HG02588 (cell line): ENCODE results near the gene ECEL1.
"Not testable (repeated sequence)": the region's sequence is repeated elsewhere in the genome, so short reads cannot be mapped to it uniquely, and the experiment has no call there.

Experiments
- ATAC-seq: cut with Tn5 transposase; IDR thresholded peaks from one replicate; pipeline ENCODE4 v1.9.1; 2021; ENCODE audit warnings: mild to moderate bottlenecking, moderate library complexity; ENCODE audit not compliant: unreplicated experiment

The ECEL1 gene

GRCh38 chr2:232487385-232488096, at the start of gene ECEL1:
Gene ECEL1, minus strand, starts transcription at chr2:232487834. Its CDS starts 1,181 bp downstream, at chr2:232486653.
- no peak for ATAC-seq

- no peak for ATAC-seq
Measured at GRCh38 chr2:232537079-232537478, 49.4 kb upstream of the ECEL1 start.

- ATAC-seq: no peak
Measured at GRCh38 chr2:232535761-232536530, 48.3 kb upstream of the ECEL1 start.

GRCh38 chr2:232534940-232535651, 47.5 kb upstream of the ECEL1 start:
- ATAC-seq: no peak

GRCh38 chr2:232533944-232534710, 46.5 kb upstream of the ECEL1 start:
- ATAC-seq: no peak

GRCh38 chr2:232532821-232533220, 45.2 kb upstream of the ECEL1 start:
- ATAC-seq: not testable (repeated sequence)

GRCh38 chr2:232532419-232532818, 44.8 kb upstream of the ECEL1 start:
- ATAC-seq: no peak

- no peak for ATAC-seq
Measured at GRCh38 chr2:232530626-232531260, 43.1 kb upstream of the ECEL1 start.

- ATAC-seq: no peak
Measured at GRCh38 chr2:232529806-232530547, 42.3 kb upstream of the ECEL1 start.

- ATAC-seq: no peak
Measured at GRCh38 chr2:232528746-232529460, 41.3 kb upstream of the ECEL1 start.

- ATAC-seq: no peak
Measured at GRCh38 chr2:232527905-232528470, 40.4 kb upstream of the ECEL1 start.

- ATAC-seq: no peak
Measured at GRCh38 chr2:232526372-232526941, 38.8 kb upstream of the ECEL1 start.

GRCh38 chr2:232525791-232526371, 38.2 kb upstream of the ECEL1 start, which contains the start of gene CHRND:
Gene CHRND, plus strand, starts transcription at chr2:232526160. Its CDS starts 56 bp downstream, at chr2:232526216.
- no peak for ATAC-seq

- ATAC-seq: no peak
Measured at GRCh38 chr2:232525199-232525598, 37.6 kb upstream of the ECEL1 start.

GRCh38 chr2:232524771-232525170, 37.1 kb upstream of the ECEL1 start:
- ATAC-seq: no peak

GRCh38 chr2:232523682-232524597, 36.3 kb upstream of the ECEL1 start:
- ATAC-seq: no peak

GRCh38 chr2:232523402-232523681, 35.7 kb upstream of the ECEL1 start:
- ATAC-seq: no peak
